ENCODE data around the gene DUSP7. TPM values are rescaled to one million over a fixed set of nuclear protein-coding genes. Genes with fewer than 3 reads are reported as not detected.

Gene DUSP7
- polyA plus RNA-seq, 2 donors = 18.2 to 35.2 TPM

DNA sequence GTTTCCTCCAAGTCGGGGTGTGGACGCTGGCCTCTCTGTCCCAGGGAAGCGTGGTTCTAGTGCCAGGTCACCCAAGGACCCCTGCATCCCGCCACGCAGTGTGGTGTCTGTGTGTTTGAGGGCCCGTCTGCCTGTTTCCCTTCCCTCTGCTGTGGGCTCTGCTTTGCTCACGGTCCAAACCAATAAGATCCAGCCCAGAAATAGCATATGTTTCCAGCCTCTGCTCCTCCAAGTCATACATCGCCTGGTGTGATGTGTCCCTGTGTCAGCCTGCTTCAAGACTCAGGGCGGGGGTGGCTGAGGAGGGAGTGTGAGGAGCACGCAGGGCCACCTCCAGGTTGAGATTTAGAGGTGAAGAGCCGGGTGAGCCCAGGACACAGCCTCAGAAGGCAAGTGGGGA, 38.8 kb downstream of the DUSP7 start:
- Histone ChIP-seq H3K4me3 (ENCODE audit: low read depth in 1 of 2, low read length in 2 of 2) (no peak overlapping the region), H3K4me1 (ENCODE audit: control insufficient read depth in 2 of 2, insufficient read depth in 2 of 2, low read length in 1 of 2) (peaks cover 0 to 4% of the 10 kb centered on the region in 2 donors), H3K9me3 (ENCODE audit: control insufficient read depth in 2 of 2, insufficient read depth in 1 of 2, low read depth in 1 of 2, low read length in 1 of 2) (no peaks in the 10 kb centered on the region), H3K27ac (ENCODE audit: low read depth in 2 of 2, low read length in 1 of 2) (no peak overlapping the region), H3K36me3 (ENCODE audit: control insufficient read depth in 2 of 2, insufficient read depth in 2 of 2, low read length in 1 of 2) (no peaks in the 10 kb centered on the region), H3K27me3 (ENCODE audit: control insufficient read depth in 1 of 2, insufficient read depth in 2 of 2, low read length in 2 of 2) (no peaks in the 10 kb centered on the region)
- WGBS, 2 donors = 83 to 85% methylated on average over 11 of the region's 11 CpGs

DNA sequence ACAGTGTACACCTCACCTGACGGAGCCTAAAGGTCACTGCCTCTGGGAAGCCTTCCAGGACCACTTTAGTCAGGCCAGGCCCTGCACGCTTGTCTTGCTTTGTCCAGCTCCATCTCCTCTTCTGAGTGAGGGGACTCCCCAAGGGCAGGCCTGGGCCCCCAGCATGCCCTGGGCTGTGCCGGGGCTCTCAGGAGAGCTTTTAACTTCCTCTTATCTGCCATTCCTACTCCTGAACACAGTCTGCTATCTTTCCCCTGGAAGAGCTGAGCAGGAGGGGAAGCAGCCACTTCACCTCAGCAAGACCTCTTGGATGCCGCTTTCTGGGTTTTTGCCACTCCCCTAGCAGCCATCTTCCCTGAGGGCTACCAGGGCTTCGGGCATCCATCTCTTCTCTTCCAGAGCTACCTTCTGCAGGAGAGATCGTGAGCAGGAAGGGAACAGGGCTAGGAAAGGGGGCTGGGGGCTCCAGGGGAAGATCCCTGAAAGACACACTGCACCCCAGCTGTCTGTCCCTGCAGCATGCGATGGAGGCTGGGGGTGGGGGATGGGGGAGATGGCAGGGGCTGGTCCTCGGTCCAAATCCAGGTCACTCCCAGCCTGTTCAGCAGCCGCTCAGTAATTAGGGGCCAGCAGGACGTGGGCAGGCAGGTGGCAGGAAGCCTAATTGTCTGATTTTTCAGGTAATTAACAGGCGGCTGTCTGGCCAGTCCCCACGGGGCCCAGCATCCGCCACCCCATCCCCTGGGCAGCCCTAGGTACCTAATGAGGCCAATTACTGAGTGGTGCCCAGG, 40.7 kb downstream of the DUSP7 start:
- Histone ChIP-seq H3K4me1 (ENCODE audit: control insufficient read depth in 2 of 2, insufficient read depth in 2 of 2, low read length in 1 of 2) (peaks cover 0 to 2% of the 10 kb centered on the region in 2 donors), H3K36me3 (ENCODE audit: control insufficient read depth in 2 of 2, insufficient read depth in 2 of 2, low read length in 1 of 2) (no peaks in the 10 kb centered on the region), H3K27ac (ENCODE audit: low read depth in 2 of 2, low read length in 1 of 2) (no peak overlapping the region), H3K9me3 (ENCODE audit: control insufficient read depth in 2 of 2, insufficient read depth in 1 of 2, low read depth in 1 of 2, low read length in 1 of 2) (no peaks in the 10 kb centered on the region), H3K4me3 (ENCODE audit: low read depth in 1 of 2, low read length in 2 of 2) (no peak overlapping the region), H3K27me3 (ENCODE audit: control insufficient read depth in 1 of 2, insufficient read depth in 2 of 2, low read length in 2 of 2) (no peaks in the 10 kb centered on the region)
- 83 to 85% methylated on average over 13 of the region's 13 CpGs for WGBS, 2 donors

DNA sequence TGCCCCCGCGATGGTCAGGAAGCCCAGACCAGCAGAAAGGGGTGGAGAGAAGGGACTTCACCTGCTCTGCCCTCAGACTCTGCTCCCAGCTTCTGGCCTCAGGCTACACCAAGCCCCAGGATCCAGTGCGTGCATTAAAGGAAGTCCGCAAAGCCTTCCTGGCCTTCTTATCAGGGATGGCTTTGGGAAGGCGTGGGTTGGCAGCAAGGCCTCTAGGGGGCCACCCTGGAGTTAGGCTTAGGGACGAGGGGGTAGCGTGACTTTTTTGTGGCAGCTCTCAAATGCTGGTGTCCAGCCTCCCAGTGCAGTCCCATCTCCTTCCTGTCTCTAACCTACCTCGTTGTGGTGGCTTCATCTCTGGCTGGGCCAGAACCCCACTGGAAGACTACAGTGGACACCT, 41.8 kb downstream of the DUSP7 start:
- Histone ChIP-seq H3K4me3 (ENCODE audit: low read depth in 1 of 2, low read length in 2 of 2) (no peak overlapping the region), H3K27ac (ENCODE audit: low read depth in 2 of 2, low read length in 1 of 2) (no peak overlapping the region), H3K36me3 (ENCODE audit: control insufficient read depth in 2 of 2, insufficient read depth in 2 of 2, low read length in 1 of 2) (no peaks in the 10 kb centered on the region), H3K9me3 (ENCODE audit: control insufficient read depth in 2 of 2, insufficient read depth in 1 of 2, low read depth in 1 of 2, low read length in 1 of 2) (no peaks in the 10 kb centered on the region), H3K4me1 (ENCODE audit: control insufficient read depth in 2 of 2, insufficient read depth in 2 of 2, low read length in 1 of 2) (peaks cover 0 to 2% of the 10 kb centered on the region in 2 donors), H3K27me3 (ENCODE audit: control insufficient read depth in 1 of 2, insufficient read depth in 2 of 2, low read length in 2 of 2) (no peaks in the 10 kb centered on the region)
- 80 to 85% methylated on average over 8 of the region's 8 CpGs for WGBS, 2 donors

DNA sequence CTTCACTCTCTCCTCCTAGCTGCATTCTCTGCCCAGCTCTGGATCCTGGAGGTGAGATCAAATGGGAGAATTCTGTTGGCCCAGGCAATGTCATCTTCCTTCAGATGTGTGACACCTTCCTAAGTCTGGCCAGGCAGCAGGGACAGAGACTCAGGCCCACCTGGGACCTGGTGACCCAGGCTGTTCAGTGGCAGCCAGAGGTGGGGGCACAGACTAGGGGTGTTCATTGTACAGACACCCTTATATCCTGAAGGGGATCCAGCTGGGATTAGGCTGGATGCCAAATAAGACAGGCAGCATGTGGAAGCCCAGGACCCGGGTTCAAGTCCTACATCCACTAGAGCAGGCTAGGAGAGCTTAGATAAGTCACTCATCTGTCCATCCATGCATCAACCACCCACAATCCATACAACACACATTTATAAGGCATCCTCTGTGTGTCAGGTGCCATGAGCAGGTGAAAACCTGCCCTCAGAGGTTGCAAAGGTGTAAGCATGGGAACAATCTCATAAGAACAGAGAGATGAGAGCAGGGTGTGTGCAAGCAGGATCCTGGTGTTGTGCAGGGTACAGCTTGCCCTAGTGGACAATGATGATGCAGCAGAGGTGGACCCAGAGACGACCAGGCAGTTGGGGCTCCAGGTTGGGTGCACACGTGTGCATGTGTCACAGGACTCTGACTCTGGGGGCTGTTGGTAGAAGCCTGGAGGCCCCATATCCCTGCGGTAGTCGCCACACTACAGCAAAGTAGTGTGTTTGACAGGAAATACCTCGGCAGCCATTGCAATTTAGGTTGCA, 42.4 kb downstream of the DUSP7 start:
- H3K27ac ChIP-seq (ENCODE audit: low read depth in 2 of 2, low read length in 1 of 2) = no peak overlapping the region
- 84 to 89% methylated on average over 6 of the region's 6 CpGs for WGBS, 2 donors
- H3K4me1 ChIP-seq (ENCODE audit: control insufficient read depth in 2 of 2, insufficient read depth in 2 of 2, low read length in 1 of 2) = no peaks in the 10 kb centered on the region
- no peaks in the 10 kb centered on the region for H3K9me3 ChIP-seq (ENCODE audit: control insufficient read depth in 2 of 2, insufficient read depth in 1 of 2, low read depth in 1 of 2, low read length in 1 of 2)
- H3K27me3 ChIP-seq (ENCODE audit: control insufficient read depth in 1 of 2, insufficient read depth in 2 of 2, low read length in 2 of 2) = no peaks in the 10 kb centered on the region
- H3K36me3 ChIP-seq (ENCODE audit: control insufficient read depth in 2 of 2, insufficient read depth in 2 of 2, low read length in 1 of 2) = no peaks in the 10 kb centered on the region
- no peak overlapping the region for H3K4me3 ChIP-seq (ENCODE audit: low read depth in 1 of 2, low read length in 2 of 2)

DNA sequence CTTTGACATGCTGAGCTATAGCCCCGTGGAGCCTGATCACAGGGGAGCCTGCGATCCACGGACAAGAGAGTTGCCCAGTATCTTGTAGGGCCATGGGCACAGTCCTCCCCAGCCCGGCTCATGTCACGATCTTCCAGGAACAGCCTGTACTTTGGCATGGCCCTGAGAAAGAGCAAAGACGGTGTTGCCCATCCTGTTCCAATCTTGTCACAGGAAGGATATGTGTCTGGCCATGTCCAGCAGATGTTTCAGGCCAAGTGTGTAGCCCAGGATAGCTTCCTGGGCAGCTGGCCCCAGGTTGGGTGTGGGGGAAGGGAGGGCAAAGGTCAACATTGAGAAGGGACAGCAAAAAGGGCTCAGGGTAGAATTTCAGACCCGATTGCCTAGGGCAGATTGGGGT, 43.7 kb downstream of the DUSP7 start:
- no peaks in the 10 kb centered on the region for H3K27me3 ChIP-seq (ENCODE audit: control insufficient read depth in 1 of 2, insufficient read depth in 2 of 2, low read length in 2 of 2)
- 69 to 81% methylated on average over 7 of the region's 7 CpGs for WGBS, 2 donors
- no peak overlapping the region for H3K4me3 ChIP-seq (ENCODE audit: low read depth in 1 of 2, low read length in 2 of 2)
- H3K36me3 ChIP-seq (ENCODE audit: control insufficient read depth in 2 of 2, insufficient read depth in 2 of 2, low read length in 1 of 2) = no peaks in the 10 kb centered on the region
- H3K27ac ChIP-seq (ENCODE audit: low read depth in 2 of 2, low read length in 1 of 2) = no peak overlapping the region
- no peaks in the 10 kb centered on the region for H3K4me1 ChIP-seq (ENCODE audit: control insufficient read depth in 2 of 2, insufficient read depth in 2 of 2, low read length in 1 of 2)
- H3K9me3 ChIP-seq (ENCODE audit: control insufficient read depth in 2 of 2, insufficient read depth in 1 of 2, low read depth in 1 of 2, low read length in 1 of 2) = no peaks in the 10 kb centered on the region

DNA sequence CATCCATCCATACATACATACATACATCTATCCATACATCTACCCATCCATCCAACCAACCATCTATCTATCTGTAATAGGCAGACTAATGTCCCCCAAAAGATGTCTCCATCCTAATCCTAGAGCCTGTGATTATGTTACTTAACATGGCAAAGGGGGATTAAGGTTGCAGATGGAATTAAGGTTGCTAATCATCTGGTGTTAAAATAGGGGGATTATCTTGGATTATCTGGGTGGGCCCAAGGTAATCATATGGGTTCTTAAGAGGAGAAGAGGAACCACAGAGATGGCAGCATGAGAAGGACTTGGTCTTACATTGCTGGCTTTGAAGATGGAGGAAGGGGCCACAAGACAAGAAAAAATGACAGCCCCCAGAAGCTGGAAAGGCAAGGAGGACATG, 45.9 kb downstream of the DUSP7 start:
- Histone ChIP-seq H3K4me1 (ENCODE audit: control insufficient read depth in 2 of 2, insufficient read depth in 2 of 2, low read length in 1 of 2) (peaks cover 3 to 9% of the 10 kb centered on the region in 2 donors), H3K36me3 (ENCODE audit: control insufficient read depth in 2 of 2, insufficient read depth in 2 of 2, low read length in 1 of 2) (no peaks in the 10 kb centered on the region), H3K27me3 (ENCODE audit: control insufficient read depth in 1 of 2, insufficient read depth in 2 of 2, low read length in 2 of 2) (no peaks in the 10 kb centered on the region), H3K4me3 (ENCODE audit: low read depth in 1 of 2, low read length in 2 of 2) (no peak overlapping the region), H3K9me3 (ENCODE audit: control insufficient read depth in 2 of 2, insufficient read depth in 1 of 2, low read depth in 1 of 2, low read length in 1 of 2) (no peaks in the 10 kb centered on the region), H3K27ac (ENCODE audit: low read depth in 2 of 2, low read length in 1 of 2) (no peak overlapping the region)

DNA sequence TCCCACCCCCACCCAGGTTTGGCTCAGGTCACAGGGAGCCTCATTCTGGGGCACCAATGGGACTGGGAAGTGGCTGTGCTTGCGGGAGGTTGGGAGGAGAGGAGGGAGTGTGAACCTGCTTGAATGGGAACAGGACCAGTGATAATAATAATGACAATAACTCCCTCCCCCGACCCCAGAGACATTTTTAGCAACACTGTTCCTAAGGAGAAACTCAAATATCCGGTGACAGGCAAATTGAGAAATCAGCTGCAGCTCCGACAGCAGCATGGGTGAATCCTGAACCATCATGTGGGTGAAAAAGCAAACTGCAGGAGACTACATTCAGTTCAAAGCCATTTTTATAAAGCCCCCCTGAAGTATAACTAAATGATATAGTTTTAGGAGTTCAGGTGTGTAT, 49.1 kb downstream of the DUSP7 start:
- no peaks in the 10 kb centered on the region for H3K36me3 ChIP-seq (ENCODE audit: control insufficient read depth in 2 of 2, insufficient read depth in 2 of 2, low read length in 1 of 2)
- H3K27ac ChIP-seq (ENCODE audit: low read depth in 2 of 2, low read length in 1 of 2) = no peak overlapping the region
- WGBS, 2 donors = 61 to 81% methylated on average over 4 of the region's 4 CpGs
- peaks cover 3 to 20% of the 10 kb centered on the region in 2 donors for H3K4me1 ChIP-seq (ENCODE audit: control insufficient read depth in 2 of 2, insufficient read depth in 2 of 2, low read length in 1 of 2)
- H3K4me3 ChIP-seq (ENCODE audit: low read depth in 1 of 2, low read length in 2 of 2) = no peak overlapping the region
- H3K27me3 ChIP-seq (ENCODE audit: control insufficient read depth in 1 of 2, insufficient read depth in 2 of 2, low read length in 2 of 2) = no peaks in the 10 kb centered on the region
- no peaks in the 10 kb centered on the region for H3K9me3 ChIP-seq (ENCODE audit: control insufficient read depth in 2 of 2, insufficient read depth in 1 of 2, low read depth in 1 of 2, low read length in 1 of 2)

DNA sequence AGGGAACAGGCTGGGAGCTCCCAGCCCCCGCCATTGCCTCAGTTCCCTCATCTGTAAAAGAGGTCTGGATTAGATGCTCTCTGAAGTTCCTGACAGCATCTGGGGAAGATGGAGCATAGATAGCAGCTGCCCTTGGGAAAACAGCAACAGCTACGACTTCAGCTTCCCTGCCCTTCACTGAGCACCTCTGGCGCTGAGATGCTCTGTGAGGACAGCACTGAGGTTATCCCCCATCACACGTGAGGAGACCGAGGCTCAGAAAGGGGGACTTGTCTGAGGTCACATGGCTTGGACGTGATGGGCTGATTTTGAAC, 49.6 kb downstream of the DUSP7 start:
- Histone ChIP-seq H3K4me3 (ENCODE audit: low read depth in 1 of 2, low read length in 2 of 2) (no peak overlapping the region), H3K36me3 (ENCODE audit: control insufficient read depth in 2 of 2, insufficient read depth in 2 of 2, low read length in 1 of 2) (no peaks in the 10 kb centered on the region), H3K4me1 (ENCODE audit: control insufficient read depth in 2 of 2, insufficient read depth in 2 of 2, low read length in 1 of 2) (peaks cover 3 to 21% of the 10 kb centered on the region in 2 donors), H3K27me3 (ENCODE audit: control insufficient read depth in 1 of 2, insufficient read depth in 2 of 2, low read length in 2 of 2) (no peaks in the 10 kb centered on the region), H3K27ac (ENCODE audit: low read depth in 2 of 2, low read length in 1 of 2) (no peak overlapping the region), H3K9me3 (ENCODE audit: control insufficient read depth in 2 of 2, insufficient read depth in 1 of 2, low read depth in 1 of 2, low read length in 1 of 2) (no peaks in the 10 kb centered on the region)
- 88 to 92% methylated on average over 6 of the region's 6 CpGs for WGBS, 2 donors

DNA sequence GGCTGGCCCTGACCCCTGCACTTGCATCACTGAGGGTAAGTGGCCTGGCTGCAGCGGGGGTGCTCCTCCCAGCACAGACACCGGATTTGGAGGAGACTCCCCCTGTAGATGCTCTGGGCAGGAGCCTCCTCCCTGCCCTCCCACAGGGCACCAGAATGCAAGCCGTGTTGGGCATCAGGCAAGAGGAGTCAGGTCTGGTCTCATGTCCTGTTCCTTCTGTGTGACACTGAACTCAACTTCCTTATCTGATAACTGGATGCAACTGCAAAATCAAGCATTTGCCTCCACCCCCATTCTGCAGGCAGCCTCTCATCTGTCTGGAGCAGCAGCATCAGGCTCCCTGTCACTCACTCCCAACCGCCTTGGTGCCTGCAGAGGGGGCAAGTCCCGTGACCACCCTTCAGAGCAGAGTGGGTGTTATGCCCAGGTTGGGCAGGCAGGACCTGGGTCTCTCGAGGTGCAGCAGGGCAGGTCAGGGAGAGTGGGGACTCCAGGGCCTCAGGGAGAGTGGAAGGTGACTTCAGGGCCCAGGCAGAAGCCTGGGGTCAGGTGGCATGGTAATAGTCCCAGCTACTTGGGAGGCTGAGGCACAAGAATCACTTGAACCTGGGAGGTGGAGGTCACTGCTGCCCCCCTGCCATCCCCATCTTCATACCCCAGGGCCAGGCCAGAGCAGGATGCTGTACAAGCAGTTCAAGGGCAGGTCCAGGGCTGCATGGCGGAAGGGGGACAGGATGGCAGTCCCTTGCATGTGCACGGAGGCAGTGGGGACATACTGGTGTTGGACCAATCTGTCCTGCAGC, 50.2 kb downstream of the DUSP7 start:
- H3K4me1 ChIP-seq (ENCODE audit: control insufficient read depth in 2 of 2, insufficient read depth in 2 of 2, low read length in 1 of 2) = peaks cover 3 to 25% of the 10 kb centered on the region in 2 donors
- H3K27me3 ChIP-seq (ENCODE audit: control insufficient read depth in 1 of 2, insufficient read depth in 2 of 2, low read length in 2 of 2) = no peaks in the 10 kb centered on the region
- no peak overlapping the region for H3K27ac ChIP-seq (ENCODE audit: low read depth in 2 of 2, low read length in 1 of 2)
- H3K4me3 ChIP-seq (ENCODE audit: low read depth in 1 of 2, low read length in 2 of 2) = no peak overlapping the region
- WGBS, 2 donors = 58 to 61% methylated on average over 8 of the region's 8 CpGs
- H3K9me3 ChIP-seq (ENCODE audit: control insufficient read depth in 2 of 2, insufficient read depth in 1 of 2, low read depth in 1 of 2, low read length in 1 of 2) = no peaks in the 10 kb centered on the region
- H3K36me3 ChIP-seq (ENCODE audit: control insufficient read depth in 2 of 2, insufficient read depth in 2 of 2, low read length in 1 of 2) = no peaks in the 10 kb centered on the region
